ENCODE results near the gene CD55.

DNA sequence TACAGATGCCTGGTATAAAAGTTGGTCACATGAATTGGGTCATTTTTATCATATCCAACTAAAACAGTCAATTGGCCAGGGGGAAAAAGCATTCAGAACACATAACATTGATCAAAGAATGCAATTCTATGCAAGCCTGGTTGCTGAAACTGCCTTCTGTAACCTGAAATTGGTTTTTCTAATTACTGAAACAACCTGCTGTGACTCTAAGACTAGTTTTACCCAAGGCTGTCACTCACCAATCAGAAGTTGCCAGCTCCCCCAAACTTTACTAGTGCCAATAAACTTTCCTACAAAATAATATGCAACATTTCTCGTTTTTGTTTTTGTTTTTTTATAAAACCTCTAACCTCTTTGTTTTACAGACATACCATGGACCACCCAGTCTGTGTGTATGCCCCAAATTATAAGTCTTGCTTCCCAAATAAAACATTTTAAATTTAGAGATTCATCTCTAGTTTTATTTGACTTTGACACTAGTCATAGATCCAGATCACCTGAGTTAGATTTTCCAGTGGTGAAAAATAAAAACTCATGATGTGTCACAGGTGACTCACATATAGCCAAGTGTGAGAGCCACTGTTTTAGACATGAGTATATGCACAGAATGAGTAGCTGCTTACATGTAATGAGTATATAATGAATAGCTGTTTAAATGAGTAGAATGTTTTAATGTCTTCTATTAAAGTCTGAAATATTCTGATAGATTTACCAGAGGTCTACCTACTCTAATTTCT lies 68.4 kb downstream of the CD55 start:
- TF ChIP-seq, protein P1, sequence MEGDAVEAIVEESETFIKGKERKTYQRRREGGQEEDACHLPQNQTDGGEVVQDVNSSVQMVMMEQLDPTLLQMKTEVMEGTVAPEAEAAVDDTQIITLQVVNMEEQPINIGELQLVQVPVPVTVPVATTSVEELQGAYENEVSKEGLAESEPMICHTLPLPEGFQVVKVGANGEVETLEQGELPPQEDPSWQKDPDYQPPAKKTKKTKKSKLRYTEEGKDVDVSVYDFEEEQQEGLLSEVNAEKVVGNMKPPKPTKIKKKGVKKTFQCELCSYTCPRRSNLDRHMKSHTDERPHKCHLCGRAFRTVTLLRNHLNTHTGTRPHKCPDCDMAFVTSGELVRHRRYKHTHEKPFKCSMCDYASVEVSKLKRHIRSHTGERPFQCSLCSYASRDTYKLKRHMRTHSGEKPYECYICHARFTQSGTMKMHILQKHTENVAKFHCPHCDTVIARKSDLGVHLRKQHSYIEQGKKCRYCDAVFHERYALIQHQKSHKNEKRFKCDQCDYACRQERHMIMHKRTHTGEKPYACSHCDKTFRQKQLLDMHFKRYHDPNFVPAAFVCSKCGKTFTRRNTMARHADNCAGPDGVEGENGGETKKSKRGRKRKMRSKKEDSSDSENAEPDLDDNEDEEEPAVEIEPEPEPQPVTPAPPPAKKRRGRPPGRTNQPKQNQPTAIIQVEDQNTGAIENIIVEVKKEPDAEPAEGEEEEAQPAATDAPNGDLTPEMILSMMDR (IDR thresholded peaks at IDR 0.05): no peak
- TF ChIP-seq POLR2A (IDR thresholded peaks at IDR 0.05): no peak

All from suprapubic skin (tissue), 3 donors.